Stomach (tissue), 4 donors: Measurements from ENCODE around the gene CTNND2.

Source experiments
- EP300 ChIP-seq: sonication (generic); formaldehyde crosslinking; IDR thresholded peaks from one replicate; pipeline ENCODE4 v1.6.1; 2017; ENCODE audit warnings: antibody characterized with exemption
- POLR2A ChIP-seq, 4 donors: fragments of 450-650 bp; IDR thresholded peaks; one replicate each; pipeline ENCODE4 v1.6.1; 2016; ENCODE audit warnings: antibody characterized with exemption in 4 of 4, control low read depth in 2 of 4, mild to moderate bottlenecking in 1 of 4, moderate library complexity in 1 of 4
- POLR2AphosphoS5 ChIP-seq, 3 donors: sonication (generic); formaldehyde crosslinking; IDR thresholded peaks; one replicate each; pipeline ENCODE4 v1.6.1; 2016; ENCODE audit warnings: antibody characterized with exemption in 3 of 3
- TF ChIP-seq, protein P1 (sequence below), 7 experiments: fragments of 450-650 bp in 4 of 7; fragments of 200-600 bp in 3 of 7; sonication (generic) in 3 of 7; IDR thresholded peaks; one replicate each; pipeline ENCODE4 v1.5.1; 2016 to 2019; ENCODE audit warnings: antibody characterized with exemption in 7 of 7, control low read depth in 2 of 7, mild to moderate bottlenecking in 1 of 7

DNA sequence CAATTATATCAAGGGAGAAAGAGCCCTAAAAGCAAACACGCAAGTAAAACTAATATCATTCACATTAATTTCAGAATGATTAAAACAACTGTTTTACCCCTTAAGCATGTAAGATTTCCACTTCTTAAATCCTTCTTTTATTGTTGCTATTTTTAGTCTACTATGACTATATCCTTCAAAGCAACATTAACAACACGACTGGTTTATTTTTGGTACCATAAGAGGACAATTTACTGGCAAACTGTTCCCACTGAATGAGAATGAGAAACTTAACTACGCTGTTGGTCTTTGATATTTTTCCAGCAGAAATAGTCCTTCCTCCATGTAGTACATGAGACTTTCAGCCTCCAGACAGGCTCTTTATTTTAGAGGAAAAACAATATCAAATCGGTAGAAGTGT, 281.5 kb downstream of the CTNND2 start:
- no peak for TF ChIP-seq EP300
- no peak for TF ChIP-seq POLR2AphosphoS5 (IDR thresholded peaks at IDR 0.05)
- TF ChIP-seq, protein P1, sequence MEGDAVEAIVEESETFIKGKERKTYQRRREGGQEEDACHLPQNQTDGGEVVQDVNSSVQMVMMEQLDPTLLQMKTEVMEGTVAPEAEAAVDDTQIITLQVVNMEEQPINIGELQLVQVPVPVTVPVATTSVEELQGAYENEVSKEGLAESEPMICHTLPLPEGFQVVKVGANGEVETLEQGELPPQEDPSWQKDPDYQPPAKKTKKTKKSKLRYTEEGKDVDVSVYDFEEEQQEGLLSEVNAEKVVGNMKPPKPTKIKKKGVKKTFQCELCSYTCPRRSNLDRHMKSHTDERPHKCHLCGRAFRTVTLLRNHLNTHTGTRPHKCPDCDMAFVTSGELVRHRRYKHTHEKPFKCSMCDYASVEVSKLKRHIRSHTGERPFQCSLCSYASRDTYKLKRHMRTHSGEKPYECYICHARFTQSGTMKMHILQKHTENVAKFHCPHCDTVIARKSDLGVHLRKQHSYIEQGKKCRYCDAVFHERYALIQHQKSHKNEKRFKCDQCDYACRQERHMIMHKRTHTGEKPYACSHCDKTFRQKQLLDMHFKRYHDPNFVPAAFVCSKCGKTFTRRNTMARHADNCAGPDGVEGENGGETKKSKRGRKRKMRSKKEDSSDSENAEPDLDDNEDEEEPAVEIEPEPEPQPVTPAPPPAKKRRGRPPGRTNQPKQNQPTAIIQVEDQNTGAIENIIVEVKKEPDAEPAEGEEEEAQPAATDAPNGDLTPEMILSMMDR (IDR thresholded peaks at IDR 0.05) = no peak
- TF ChIP-seq POLR2A (IDR thresholded peaks at IDR 0.05) = no peak
